Astrocyte of the spinal cord (primary cell): ENCODE measurements around the gene CRCP.
"Not testable (repeated sequence)": the region's sequence is repeated elsewhere in the genome, so short reads cannot be mapped to it uniquely, and the experiment has no call there.

ENCODE experiments used
- DNase-seq: peaks from one replicate; pipeline ENCODE4 v3.0.0; 2011; ENCODE audit warnings: low read depth, low spot score
- H3K4me3 ChIP-seq: 2 replicates; pipeline ENCODE4 v1.5.1; 2011; ENCODE audit warnings: low read depth, mild to moderate bottlenecking, low read length, moderate library complexity
- in situ Hi-C: cut with HindIII; loops from 2 replicates; pipeline ENCODE4 v1.10.0; 2017; ENCODE audit warnings: low sequenced_read_pairs
- TF ChIP-seq, protein P1 (sequence below): IDR thresholded peaks from 2 replicates; pipeline ENCODE4 v1.5.1; 2012; ENCODE audit warnings: low read depth, mild to moderate bottlenecking, low read length, inconsistent platforms

Gene CRCP

DNA sequence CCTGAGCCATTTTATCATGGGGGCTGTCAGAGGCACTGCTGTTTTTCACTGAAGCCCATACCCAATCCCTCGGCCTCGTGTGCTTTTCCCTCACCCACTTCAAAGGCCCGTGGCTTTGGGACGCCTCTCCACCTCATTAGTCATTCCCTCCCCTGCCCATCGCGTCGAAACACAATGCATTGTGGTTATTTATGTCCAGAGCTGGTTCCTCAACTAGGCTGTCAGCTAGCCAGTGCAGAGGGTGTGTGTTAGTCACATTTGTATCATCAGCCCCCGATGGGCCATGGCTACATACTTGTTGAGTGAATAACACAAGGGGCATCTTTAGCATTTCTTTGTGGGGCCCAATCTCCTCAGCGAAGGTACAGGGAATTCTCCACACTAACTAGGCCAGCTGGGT, 3.8 kb upstream of the CRCP start:
- in situ Hi-C loops: no loop called here
- TF ChIP-seq, protein P1, sequence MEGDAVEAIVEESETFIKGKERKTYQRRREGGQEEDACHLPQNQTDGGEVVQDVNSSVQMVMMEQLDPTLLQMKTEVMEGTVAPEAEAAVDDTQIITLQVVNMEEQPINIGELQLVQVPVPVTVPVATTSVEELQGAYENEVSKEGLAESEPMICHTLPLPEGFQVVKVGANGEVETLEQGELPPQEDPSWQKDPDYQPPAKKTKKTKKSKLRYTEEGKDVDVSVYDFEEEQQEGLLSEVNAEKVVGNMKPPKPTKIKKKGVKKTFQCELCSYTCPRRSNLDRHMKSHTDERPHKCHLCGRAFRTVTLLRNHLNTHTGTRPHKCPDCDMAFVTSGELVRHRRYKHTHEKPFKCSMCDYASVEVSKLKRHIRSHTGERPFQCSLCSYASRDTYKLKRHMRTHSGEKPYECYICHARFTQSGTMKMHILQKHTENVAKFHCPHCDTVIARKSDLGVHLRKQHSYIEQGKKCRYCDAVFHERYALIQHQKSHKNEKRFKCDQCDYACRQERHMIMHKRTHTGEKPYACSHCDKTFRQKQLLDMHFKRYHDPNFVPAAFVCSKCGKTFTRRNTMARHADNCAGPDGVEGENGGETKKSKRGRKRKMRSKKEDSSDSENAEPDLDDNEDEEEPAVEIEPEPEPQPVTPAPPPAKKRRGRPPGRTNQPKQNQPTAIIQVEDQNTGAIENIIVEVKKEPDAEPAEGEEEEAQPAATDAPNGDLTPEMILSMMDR: no peak
- DNase-seq: peak; percentile 93
- H3K4me3 ChIP-seq: no peak overlapping the region

DNA sequence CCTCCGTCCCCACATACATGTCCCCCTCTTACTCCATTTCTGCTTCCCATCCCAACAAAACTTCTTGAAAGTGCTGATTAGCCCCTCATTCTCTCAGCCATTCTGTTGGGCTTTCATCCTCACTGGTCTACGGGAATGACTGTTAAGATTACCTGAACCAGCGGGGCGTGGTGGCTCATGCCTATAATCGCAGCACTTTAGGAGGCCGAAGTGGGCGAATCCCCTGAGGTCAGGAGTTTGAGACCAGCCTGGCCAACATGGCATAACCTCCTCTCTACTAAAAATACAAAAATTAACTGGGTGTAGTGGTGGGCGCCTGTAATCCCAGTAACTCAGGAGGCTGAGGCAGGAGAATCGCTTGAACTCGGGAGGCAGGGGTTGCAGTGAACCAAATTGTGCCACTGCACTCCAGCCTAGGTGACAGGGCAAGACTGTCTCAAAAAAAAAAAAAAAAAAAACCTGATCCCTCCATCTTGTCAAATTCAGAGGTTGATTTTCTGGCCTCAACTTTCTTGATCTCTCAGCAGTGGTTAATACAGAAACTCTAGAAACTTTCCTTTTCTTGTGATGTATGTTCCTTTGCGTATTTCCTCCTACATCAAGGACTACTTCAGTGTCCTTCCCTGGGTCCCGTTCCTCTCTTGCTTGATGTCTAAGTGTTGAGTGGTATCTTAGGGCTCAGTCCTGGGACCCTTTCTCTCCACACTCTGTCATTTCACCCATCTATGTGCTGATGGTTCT, 2.2 kb downstream of the CRCP start:
- in situ Hi-C loops, H3K4me3 ChIP-seq, DNase-seq: not testable (repeated sequence)

DNA sequence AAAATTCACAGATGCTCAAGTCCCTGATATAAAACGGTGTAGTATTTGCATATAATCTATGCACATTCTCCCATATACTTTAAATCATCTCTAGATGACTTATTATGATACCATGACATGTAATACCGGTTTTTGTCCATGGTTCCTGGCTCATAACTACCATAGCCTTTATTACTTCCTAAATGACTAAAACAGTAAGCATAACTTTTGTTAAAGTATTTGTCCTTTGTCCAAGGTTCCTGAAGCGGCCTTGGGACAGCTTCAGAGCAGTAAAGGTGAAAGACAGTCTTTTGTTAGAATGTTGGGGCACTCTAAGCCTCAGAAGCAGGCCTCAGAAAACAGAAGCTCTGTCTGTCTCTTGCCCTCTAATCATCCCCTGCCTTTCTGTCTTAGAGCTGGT, 4.0 kb downstream of the CRCP start:
- in situ Hi-C loops: no loop called here
- DNase-seq: no peak
- TF ChIP-seq, protein P1: no peak
- H3K4me3 ChIP-seq: no peak overlapping the region

DNA sequence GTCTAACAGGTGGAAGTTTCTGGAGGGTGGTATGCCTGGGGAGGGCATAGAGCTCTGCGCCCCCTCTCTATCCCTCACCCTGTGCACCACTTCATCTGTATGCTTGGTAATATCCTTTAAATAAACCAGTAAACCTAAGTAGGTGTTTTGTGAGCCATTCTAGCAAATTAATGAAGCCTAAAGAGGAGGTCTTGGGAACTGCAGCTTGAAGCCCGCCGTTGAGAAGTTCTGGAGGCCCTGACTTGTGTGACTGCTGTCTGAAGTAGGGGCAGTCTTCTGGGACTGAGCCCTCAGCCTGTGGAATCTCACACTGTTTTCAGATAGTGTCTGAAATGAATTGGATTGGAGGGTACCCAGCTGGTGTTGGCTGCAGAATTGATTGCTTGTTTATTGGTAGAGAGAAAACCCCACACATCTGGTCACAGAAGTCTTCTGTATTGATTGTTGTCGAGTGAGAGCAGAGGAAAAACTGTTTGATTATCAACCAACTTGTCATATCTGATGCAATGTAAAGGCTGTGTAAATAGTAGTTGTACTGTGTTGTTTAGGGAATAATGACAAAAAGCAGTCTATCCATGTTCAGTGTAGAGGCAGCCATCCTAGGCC, 4.7 kb downstream of the CRCP start:
- TF ChIP-seq, protein P1: no peak
- no peak overlapping the region for H3K4me3 ChIP-seq
- in situ Hi-C loops: no loop called here
- DNase-seq: no peak

DNA sequence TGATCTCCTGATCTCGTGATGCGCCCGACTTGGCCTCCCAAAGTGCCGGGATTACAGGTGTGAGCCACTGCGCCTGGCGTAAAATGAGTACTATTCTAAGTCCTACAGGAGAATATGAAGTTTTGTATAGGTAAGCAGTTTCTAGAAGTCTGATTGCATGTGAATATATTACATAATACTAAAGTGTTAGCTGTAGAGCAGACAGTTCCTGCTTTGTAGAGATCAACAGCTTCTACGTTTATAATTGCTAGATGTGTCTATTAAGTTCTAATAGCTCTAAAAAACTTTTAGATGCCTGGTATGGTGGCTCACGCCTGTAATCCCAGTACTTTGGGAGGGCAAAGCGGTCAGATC, 8.5 kb downstream of the CRCP start:
- in situ Hi-C loops: no loop called here
- no peak overlapping the region for H3K4me3 ChIP-seq
- TF ChIP-seq, protein P1: no peak
- DNase-seq: no peak

DNA sequence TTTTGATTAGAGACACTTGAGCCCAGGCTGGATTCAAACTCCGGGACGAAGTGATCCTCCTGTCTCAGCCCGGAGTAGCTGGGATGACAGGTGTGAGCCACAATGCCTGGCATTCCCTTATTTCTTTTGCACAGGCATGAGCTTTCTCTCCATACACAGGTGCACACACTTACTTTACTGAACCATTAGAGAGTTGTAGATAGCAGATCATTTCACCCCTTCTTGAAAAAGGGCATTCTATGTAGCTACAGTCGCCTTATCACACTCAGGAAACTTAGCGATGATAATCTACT, 9.9 kb downstream of the CRCP start:
- DNase-seq, H3K4me3 ChIP-seq, in situ Hi-C loops: not testable (repeated sequence)

DNA sequence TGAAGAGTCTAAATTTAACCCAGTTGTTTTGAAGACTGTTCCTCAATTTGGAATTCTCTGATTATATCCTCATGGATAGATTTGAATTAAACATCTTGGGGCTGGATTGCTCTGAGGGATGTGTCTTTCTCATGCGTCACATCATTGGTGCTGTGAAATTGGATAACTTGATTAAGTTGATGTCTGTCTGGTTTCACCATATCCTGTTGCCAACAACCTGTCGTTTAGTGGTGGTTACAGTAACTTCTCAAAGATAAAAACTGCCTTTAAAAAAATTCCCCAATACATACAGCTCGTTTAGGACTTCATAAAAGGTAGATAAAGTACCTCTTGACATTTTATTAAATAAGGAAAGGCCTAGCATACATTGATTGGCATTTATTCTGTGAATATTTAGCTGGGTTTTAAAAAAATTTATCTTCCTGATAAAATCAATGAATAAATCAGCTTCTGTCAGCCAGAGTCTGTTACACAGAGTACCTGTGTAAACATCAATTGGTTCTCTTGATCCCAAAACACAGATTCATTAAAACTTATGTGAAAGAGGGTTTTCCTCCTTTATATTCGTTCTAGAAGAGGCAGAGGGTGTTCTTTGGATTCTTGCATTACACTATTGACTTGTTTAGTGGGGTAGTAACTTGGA, 10.5 kb downstream of the CRCP start:
- DNase-seq: no peak
- in situ Hi-C loops: no loop called here
- TF ChIP-seq, protein P1: no peak
- no peak overlapping the region for H3K4me3 ChIP-seq

DNA sequence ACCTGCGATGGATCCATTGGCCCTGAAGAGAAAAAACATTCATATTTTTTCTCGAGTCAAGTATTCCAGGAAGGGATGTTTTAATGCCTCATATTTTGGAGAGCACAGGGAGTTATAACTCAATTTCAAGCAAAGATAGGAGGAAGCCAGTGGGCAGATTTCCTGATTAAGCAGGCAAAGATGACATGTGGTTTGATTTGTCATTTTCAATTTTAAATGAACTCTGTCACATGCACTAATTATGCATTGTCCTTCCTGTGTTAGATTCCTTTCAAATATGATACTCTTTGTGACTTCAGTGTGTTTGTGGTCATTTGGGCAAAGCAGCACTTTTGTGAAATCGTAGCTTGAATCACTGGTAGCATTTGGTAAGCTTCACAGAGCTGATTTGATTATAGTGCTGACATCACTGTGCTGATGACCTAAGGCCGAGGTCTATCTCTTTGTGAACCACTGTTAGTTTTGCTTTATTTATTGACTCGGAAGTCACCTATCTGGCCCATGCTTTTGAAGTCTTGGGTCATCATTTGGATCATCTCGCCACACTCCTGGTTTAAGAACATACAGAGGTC, 11.2 kb downstream of the CRCP start:
- in situ Hi-C loops, DNase-seq, H3K4me3 ChIP-seq: not testable (repeated sequence)

DNA sequence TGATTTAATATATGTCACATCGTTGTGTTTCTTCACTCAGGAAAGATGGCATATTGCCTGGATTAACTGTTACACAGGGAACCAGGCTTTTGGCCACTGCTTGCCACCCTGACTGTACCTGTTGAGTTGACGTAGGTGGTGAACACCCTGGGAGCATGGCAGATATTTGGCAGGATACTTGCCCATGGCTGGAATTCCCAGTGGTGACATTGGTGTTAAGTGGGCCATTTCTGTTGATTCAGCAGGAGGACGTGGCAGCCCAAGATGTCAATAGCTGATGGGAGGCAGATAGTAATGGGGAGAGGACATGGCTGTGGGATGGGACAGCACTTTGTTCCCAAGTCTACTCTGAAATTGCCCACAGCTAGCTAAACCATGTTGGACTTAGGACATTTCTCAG, 12.5 kb downstream of the CRCP start:
- in situ Hi-C loops, DNase-seq, H3K4me3 ChIP-seq: not testable (repeated sequence)
